Measurements from ENCODE around the gene SLC25A39.

- TF ChIP-seq, protein P1, sequence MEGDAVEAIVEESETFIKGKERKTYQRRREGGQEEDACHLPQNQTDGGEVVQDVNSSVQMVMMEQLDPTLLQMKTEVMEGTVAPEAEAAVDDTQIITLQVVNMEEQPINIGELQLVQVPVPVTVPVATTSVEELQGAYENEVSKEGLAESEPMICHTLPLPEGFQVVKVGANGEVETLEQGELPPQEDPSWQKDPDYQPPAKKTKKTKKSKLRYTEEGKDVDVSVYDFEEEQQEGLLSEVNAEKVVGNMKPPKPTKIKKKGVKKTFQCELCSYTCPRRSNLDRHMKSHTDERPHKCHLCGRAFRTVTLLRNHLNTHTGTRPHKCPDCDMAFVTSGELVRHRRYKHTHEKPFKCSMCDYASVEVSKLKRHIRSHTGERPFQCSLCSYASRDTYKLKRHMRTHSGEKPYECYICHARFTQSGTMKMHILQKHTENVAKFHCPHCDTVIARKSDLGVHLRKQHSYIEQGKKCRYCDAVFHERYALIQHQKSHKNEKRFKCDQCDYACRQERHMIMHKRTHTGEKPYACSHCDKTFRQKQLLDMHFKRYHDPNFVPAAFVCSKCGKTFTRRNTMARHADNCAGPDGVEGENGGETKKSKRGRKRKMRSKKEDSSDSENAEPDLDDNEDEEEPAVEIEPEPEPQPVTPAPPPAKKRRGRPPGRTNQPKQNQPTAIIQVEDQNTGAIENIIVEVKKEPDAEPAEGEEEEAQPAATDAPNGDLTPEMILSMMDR (IDR thresholded peaks at IDR 0.05) = no peak
- TF ChIP-seq POLR2AphosphoS5 (IDR thresholded peaks at IDR 0.05) = no peak
Observed at GRCh38 chr17:44343510-44344209, 19.0 kb upstream of the SLC25A39 start.
